Stomach (tissue), 4 donors: Measurements from ENCODE around the gene PCDHB9.
"Not testable (repeated sequence)": the region's sequence is repeated elsewhere in the genome, so short reads cannot be mapped to it uniquely, and the experiment has no call there.

ENCODE experiments used
- POLR2A ChIP-seq, 4 donors: fragments of 450-650 bp; IDR thresholded peaks; one replicate each; pipeline ENCODE4 v1.6.1; 2016; ENCODE audit warnings: antibody characterized with exemption in 4 of 4, control low read depth in 2 of 4, mild to moderate bottlenecking in 1 of 4, moderate library complexity in 1 of 4
- TF ChIP-seq, protein P1 (sequence below), 7 experiments: fragments of 450-650 bp in 4 of 7; fragments of 200-600 bp in 3 of 7; sonication (generic) in 3 of 7; IDR thresholded peaks; one replicate each; pipeline ENCODE4 v1.5.1; 2016 to 2019; ENCODE audit warnings: antibody characterized with exemption in 7 of 7, control low read depth in 2 of 7, mild to moderate bottlenecking in 1 of 7

DNA sequence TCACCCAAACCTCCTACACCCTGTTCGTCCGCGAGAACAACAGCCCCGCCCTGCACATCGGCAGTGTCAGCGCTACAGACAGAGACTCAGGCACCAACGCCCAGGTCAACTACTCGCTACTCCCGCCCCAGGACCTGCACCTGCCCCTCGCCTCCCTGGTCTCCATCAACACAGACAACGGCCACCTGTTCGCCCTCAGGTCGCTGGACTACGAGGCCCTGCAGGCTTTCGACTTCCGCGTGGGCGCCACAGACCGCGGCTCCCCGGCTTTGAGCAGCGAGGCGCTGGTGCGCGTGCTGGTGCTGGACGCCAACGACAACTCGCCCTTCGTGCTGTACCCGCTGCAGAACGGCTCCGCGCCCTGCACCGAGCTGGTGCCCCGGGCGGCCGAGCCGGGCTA is 14.2 kb downstream of the PCDHB9 start:
- TF ChIP-seq, protein P1, sequence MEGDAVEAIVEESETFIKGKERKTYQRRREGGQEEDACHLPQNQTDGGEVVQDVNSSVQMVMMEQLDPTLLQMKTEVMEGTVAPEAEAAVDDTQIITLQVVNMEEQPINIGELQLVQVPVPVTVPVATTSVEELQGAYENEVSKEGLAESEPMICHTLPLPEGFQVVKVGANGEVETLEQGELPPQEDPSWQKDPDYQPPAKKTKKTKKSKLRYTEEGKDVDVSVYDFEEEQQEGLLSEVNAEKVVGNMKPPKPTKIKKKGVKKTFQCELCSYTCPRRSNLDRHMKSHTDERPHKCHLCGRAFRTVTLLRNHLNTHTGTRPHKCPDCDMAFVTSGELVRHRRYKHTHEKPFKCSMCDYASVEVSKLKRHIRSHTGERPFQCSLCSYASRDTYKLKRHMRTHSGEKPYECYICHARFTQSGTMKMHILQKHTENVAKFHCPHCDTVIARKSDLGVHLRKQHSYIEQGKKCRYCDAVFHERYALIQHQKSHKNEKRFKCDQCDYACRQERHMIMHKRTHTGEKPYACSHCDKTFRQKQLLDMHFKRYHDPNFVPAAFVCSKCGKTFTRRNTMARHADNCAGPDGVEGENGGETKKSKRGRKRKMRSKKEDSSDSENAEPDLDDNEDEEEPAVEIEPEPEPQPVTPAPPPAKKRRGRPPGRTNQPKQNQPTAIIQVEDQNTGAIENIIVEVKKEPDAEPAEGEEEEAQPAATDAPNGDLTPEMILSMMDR (IDR thresholded peaks at IDR 0.05), result not testable (repeated sequence)
- not testable (repeated sequence) for TF ChIP-seq POLR2A (IDR thresholded peaks at IDR 0.05)
